C4-2B (cell line): ENCODE data around the gene TMUB1.

Experiments
- H3K27ac ChIP-seq: fragments of 450-650 bp; 2 replicates; pipeline ENCODE4 v1.5.1; 2017
- ZFX ChIP-seq: fragments of 450-650 bp; IDR thresholded peaks from 2 replicates; pipeline ENCODE4 v1.6.1; 2017
- TF ChIP-seq, protein P1 (sequence below): fragments of 450-650 bp; conservative IDR thresholded peaks from 2 replicates; pipeline ENCODE4 v1.5.1; 2017; ENCODE audit warnings: mild to moderate bottlenecking

Gene TMUB1, protein sequence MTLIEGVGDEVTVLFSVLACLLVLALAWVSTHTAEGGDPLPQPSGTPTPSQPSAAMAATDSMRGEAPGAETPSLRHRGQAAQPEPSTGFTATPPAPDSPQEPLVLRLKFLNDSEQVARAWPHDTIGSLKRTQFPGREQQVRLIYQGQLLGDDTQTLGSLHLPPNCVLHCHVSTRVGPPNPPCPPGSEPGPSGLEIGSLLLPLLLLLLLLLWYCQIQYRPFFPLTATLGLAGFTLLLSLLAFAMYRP

GRCh38 chr7:151083071-151083823 is at the start of gene TMUB1:
TSS of gene TMUB1 (minus strand) at chr7:151083493. CDS start at chr7:151082563, 930 bp downstream.
- peak within 1 kb of the TSS; percentile 98 for H3K27ac ChIP-seq
- TF ChIP-seq ZFX = no peak
- TF ChIP-seq, protein P1, sequence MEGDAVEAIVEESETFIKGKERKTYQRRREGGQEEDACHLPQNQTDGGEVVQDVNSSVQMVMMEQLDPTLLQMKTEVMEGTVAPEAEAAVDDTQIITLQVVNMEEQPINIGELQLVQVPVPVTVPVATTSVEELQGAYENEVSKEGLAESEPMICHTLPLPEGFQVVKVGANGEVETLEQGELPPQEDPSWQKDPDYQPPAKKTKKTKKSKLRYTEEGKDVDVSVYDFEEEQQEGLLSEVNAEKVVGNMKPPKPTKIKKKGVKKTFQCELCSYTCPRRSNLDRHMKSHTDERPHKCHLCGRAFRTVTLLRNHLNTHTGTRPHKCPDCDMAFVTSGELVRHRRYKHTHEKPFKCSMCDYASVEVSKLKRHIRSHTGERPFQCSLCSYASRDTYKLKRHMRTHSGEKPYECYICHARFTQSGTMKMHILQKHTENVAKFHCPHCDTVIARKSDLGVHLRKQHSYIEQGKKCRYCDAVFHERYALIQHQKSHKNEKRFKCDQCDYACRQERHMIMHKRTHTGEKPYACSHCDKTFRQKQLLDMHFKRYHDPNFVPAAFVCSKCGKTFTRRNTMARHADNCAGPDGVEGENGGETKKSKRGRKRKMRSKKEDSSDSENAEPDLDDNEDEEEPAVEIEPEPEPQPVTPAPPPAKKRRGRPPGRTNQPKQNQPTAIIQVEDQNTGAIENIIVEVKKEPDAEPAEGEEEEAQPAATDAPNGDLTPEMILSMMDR = no peak

- H3K27ac ChIP-seq = no peak overlapping the region
- no peak for TF ChIP-seq ZFX
- TF ChIP-seq, protein P1 = no peak
These were observed 49.3 kb upstream of the TMUB1 start for GRCh38 chr7:151132461-151133205.

DNA sequence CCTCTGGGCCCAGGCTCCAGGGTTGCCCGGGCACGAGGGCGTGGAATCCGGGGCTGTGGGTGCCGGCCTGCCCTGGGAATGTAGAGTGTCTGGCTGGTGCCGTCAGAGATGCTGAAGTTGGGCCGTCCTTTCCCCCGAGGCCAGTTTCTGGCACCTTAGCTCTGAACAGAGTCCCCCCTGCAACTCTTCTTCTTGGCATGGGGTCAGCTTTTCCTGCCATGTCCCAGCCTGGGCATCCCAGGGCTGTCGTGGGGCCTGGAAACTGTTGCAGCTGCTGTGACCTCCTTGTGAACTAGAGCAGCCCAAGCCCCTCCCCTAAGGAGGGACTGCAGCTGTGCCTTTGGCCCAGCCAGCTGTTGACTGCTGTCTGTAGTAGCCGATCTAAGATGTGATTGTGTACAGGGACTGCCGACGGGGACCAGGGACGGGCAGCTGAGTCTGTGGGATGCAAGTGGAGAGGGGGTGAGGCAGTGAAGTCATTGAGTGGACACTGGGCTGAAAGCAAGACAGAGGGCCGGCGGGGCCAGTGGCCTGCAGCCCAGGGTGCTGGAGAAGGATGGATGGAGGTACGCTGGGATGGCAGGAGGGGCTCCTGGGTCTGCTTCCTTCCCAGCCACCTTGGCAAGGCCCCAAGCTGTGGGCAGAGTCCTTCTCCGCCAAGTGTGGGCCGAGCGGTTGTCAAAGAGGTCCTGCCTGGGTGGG is 48.5 kb upstream of the TMUB1 start:
- H3K27ac ChIP-seq = no peak overlapping the region
- TF ChIP-seq ZFX = no peak
- TF ChIP-seq, protein P1 = no peak

DNA sequence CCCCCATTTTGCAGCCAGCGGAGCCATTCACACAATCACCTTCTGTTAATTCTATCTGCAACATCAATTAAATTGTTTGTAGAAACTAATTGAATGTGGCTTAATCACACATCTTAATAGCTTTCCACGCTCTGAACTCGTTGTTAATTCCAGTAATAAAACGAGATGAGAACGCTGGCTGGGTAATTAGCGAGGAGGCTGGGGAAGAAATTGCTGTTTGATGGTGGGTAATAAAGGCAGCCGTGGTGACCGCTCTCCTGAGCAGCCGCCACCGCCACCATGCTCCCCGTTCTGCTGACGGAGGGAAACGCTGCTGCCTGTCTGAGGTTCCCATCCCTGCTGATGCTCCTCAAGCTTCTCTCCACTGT is 47.9 kb upstream of the TMUB1 start:
- no peak overlapping the region for H3K27ac ChIP-seq
- no peak for TF ChIP-seq ZFX
- TF ChIP-seq, protein P1 = no peak

DNA sequence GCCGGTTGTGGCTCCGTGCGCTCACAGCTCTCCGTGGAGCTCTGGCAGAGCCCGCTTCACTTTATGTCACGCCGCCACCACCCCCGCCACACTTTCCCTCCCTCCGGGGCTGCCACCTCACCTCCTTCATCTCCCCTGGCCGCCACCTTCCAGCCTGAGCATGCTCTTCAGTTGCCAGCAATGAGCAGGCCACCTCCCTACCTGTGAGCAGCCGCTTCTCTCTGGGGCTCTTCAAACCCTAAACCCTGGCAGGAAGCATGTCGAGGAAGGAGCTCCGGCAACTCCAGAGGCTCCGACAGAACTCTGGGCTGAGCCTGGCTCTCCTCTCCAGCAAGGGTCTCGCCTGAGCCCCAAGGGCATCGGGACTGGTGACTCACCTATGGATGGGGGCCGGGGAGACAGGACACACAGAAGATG is 47.5 kb upstream of the TMUB1 start:
- no peak overlapping the region for H3K27ac ChIP-seq
- TF ChIP-seq ZFX = no peak
- TF ChIP-seq, protein P1 = no peak

DNA sequence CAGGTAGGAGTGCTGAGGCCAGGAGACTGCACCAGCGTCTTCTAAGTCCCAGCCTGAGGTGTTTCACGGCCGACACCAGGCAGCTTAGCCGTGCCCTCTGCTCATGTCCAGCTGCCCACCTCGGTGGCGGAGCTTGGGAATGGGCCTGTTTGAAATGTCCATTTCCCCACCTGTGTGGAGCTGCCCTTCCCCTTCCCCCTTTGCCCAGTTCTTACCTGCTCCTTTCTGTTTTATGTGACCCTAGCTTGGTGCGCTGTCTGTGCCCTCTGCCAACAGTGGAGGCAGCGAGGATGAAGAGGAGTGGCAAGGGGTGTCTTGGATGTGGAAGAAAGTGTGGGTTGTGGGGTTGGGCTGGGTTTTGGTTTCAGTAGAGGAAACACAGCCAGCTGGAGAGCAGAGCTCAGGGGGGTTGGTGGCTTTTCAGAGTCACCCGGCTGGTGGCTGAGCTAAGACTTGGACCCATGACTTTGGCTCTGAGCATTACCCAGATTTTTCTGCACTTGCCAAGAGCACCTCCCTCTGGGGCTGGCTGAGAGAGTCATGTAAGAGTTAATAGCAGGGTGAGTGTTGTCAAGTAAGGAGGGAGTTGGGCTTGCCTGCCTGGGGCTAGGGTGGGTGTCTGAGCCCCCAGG is 46.8 kb upstream of the TMUB1 start:
- TF ChIP-seq, protein P1 = no peak
- TF ChIP-seq ZFX = no peak
- no peak overlapping the region for H3K27ac ChIP-seq
